PC-9 (cell line): ENCODE measurements around the gene C2orf15. TPM values are rescaled to one million over a fixed set of nuclear protein-coding genes. Genes with fewer than 3 reads are reported as not detected.

Experiments
- BruUV-seq: library from RNA; stranded (reverse); fragments of 400-500 nt; replicated peaks from 2 replicates; lab custom pipeline; 2021; lab: Mats Ljungman, UMichigan
- CTCF ChIA-PET: fragments of 300-600 bp; sonication (Branson Sonifier 250); formaldehyde crosslinking; loops from one replicate; lab custom pipeline; 2022; ENCODE audit warnings: antibody characterized with exemption; lab: Charles Lee
- POLR2A ChIA-PET: fragments of 300-600 bp; sonication (Branson Sonifier 250); formaldehyde crosslinking; loops from one replicate; lab custom pipeline; 2022; ENCODE audit warnings: antibody characterized with exemption; ENCODE audit not compliant: unreplicated experiment; lab: Charles Lee
- DNase-seq, 2 experiments: peaks; one replicate each; pipeline versions ENCODE4 v3.0.0 to v3.0.0-alpha.2; 2015 to 2022; ENCODE audit warnings: mixed read lengths in 1 of 2
- H2AFZ ChIP-seq: fragments of 200-600 bp; sonication (generic); 2 replicates; pipeline ENCODE4 v1.8.1; 2017; ENCODE audit warnings: antibody characterized with exemption
- H3F3A ChIP-seq: fragments of 200-600 bp; sonication (generic); 2 replicates; pipeline ENCODE4 v1.8.1; 2017; ENCODE audit warnings: antibody characterized with exemption, mild to moderate bottlenecking, low read depth; ENCODE audit not compliant: insufficient read depth
- H3K27ac ChIP-seq: fragments of 200-600 bp; sonication (generic); 2 replicates; pipeline ENCODE4 v1.6.1; 2016; ENCODE audit warnings: mixed run types
- H3K27me3 ChIP-seq: fragments of 200-600 bp; sonication (generic); 2 replicates; pipeline ENCODE4 v1.6.1; 2016; ENCODE audit warnings: low read depth, mixed run types; ENCODE audit not compliant: insufficient read depth
- H3K36me3 ChIP-seq: fragments of 200-600 bp; sonication (generic); 2 replicates; pipeline ENCODE4 v1.6.1; 2016; ENCODE audit warnings: low read depth, mixed run types
- H3K4me1 ChIP-seq: fragments of 200-600 bp; sonication (generic); replicated peaks from 2 replicates; pipeline ENCODE4 v1.6.1; 2016; ENCODE audit warnings: mixed run types; ENCODE audit not compliant: insufficient read depth
- H3K4me2 ChIP-seq: fragments of 200-600 bp; sonication (generic); 2 replicates; pipeline ENCODE4 v1.6.1; 2017; ENCODE audit warnings: mixed run types
- H3K4me3 ChIP-seq: fragments of 200-600 bp; sonication (generic); 2 replicates; pipeline ENCODE4 v1.6.1; 2016; ENCODE audit warnings: mixed run types
- H3K79me2 ChIP-seq: fragments of 200-600 bp; sonication (generic); 2 replicates; pipeline ENCODE4 v1.6.1; 2017; ENCODE audit warnings: low read depth, mixed run types
- H3K9me2 ChIP-seq: fragments of 200-600 bp; sonication (generic); 2 replicates; pipeline ENCODE4 v1.8.1; 2017; ENCODE audit warnings: mild to moderate bottlenecking; ENCODE audit not compliant: insufficient read depth
- H3K9me3 ChIP-seq: fragments of 200-600 bp; sonication (generic); 2 replicates; pipeline ENCODE4 v1.8.1; 2016; ENCODE audit warnings: low read depth; ENCODE audit not compliant: insufficient read depth
- H4K20me1 ChIP-seq: fragments of 200-600 bp; sonication (generic); 2 replicates; pipeline ENCODE4 v1.8.1; 2017; ENCODE audit not compliant: insufficient read depth
- CTCF ChIP-seq: fragments of 200-600 bp; sonication (generic); conservative IDR thresholded peaks from 2 replicates; pipeline ENCODE4 v1.6.1; 2017; ENCODE audit warnings: mixed run types, antibody characterized with exemption, mild to moderate bottlenecking, moderate library complexity
- EZH2 ChIP-seq: fragments of 200-600 bp; sonication (generic); IDR thresholded peaks from 2 replicates; pipeline ENCODE4 v1.8.0; 2017; ENCODE audit warnings: antibody characterized with exemption, low read depth
- intact Hi-C: fragments of 100-400 bp; cut with micrococcal nuclease; formaldehyde crosslinking; loops from one replicate; pipeline ENCODE4 v1.10.0; 2022; ENCODE audit not compliant: unreplicated experiment
- total RNA-seq: library from RNA; stranded (reverse); gene quantifications from 2 replicates; pipeline ENCODE4 v1.2.3, GENCODE V29; 2021

The C2orf15 gene
- total RNA-seq, 1 experiment from 2014 or later: 18.0 TPM

GRCh38 chr2:99139003-99139402, 2.5 kb upstream of the C2orf15 start:
- ChIA-PET CTCF (no interaction called here), POLR2A (no interaction called here)
- Histone ChIP-seq H3K4me3 (no peak overlapping the region), H3K4me1 (peaks cover 24% of the 10 kb centered on the region), H3K9me3 (peaks cover 24% of the 10 kb centered on the region), H2AFZ (no peak overlapping the region), H4K20me1 (no peaks in the 10 kb centered on the region), H3K9me2 (no peaks in the 10 kb centered on the region), H3K4me2 (no peak overlapping the region), H3K36me3 (peaks cover 3% of the 10 kb centered on the region; the same call in 1 of the 2 replicates), H3K79me2 (peaks cover 16% of the 10 kb centered on the region; the same call in 1 of the 2 replicates), H3K27me3 (no peaks in the 10 kb centered on the region), H3F3A (peaks cover 18% of the 10 kb centered on the region; the same call in 1 of the 2 replicates), H3K27ac (no peak overlapping the region)
- intact Hi-C loops: no loop called here
- no TSS peak for BruUV-seq
- TF ChIP-seq CTCF (no peak), EZH2 (no peak)
- DNase-seq: no peak

- peak overlapping the region; percentile 86 for H3K4me3 ChIP-seq
- peak overlapping the region; percentile 94 for H2AFZ ChIP-seq
- H3K4me1 ChIP-seq: peaks cover 24% of the 10 kb centered on the region
- H3K79me2 ChIP-seq: peaks cover 16% of the 10 kb centered on the region; the same call in 1 of the 2 replicates
- H3K4me2 ChIP-seq: peak overlapping the region; percentile 96
- ChIA-PET CTCF (no interaction called here), POLR2A (interaction anchor here (0.5 to 1.8 kb wide), 2 partner anchors 15 to 370 kb away, joined by 3 to 6 read pairs; no protein-coding TSS in a partner anchor)
- H3K9me2 ChIP-seq: no peaks in the 10 kb centered on the region
- peaks cover 18% of the 10 kb centered on the region; the same call in 1 of the 2 replicates for H3F3A ChIP-seq
- H3K36me3 ChIP-seq: peaks cover 3% of the 10 kb centered on the region; the same call in 1 of the 2 replicates
- TSS peak; percentile 36 for BruUV-seq
- no peaks in the 10 kb centered on the region for H3K27me3 ChIP-seq
- peak in 1 of 2 experiments; percentile 52 for DNase-seq
- no peaks in the 10 kb centered on the region for H4K20me1 ChIP-seq
- peaks cover 12% of the 10 kb centered on the region; the same call in 1 of the 2 replicates for H3K9me3 ChIP-seq
- intact Hi-C loops: loop anchor here (2.0 kb wide), 1 partner anchor 271 kb away; no protein-coding TSS in a partner anchor
- no peak for TF ChIP-seq CTCF
- TF ChIP-seq EZH2: no peak
- peak overlapping the region; percentile 64; the same call in 1 of the 2 replicates for H3K27ac ChIP-seq
Observed at GRCh38 chr2:99140056-99140859, 1.2 kb upstream of the C2orf15 start.

DNA sequence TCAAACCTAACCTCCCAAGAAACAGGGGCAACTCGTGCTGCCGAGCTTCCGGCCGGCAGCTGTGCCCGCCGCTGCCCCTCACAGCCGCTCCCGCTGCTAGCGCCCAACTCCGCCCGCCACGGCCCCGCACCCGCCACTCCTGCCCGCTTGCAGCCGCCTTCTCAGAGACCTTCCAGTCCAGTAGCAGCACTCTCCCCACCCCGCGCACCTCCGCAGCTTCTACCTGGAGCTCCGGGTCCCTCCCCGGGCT, 722 bp upstream of the C2orf15 start:
- Histone ChIP-seq H3K79me2 (peaks cover 16% of the 10 kb centered on the region; the same call in 1 of the 2 replicates), H3K27me3 (no peaks in the 10 kb centered on the region), H3K4me1 (peaks cover 24% of the 10 kb centered on the region), H3K27ac (peak overlapping the region; percentile 64; the same call in 1 of the 2 replicates), H3K9me2 (no peaks in the 10 kb centered on the region), H2AFZ (peak overlapping the region; percentile 94), H3F3A (peaks cover 18% of the 10 kb centered on the region; the same call in 1 of the 2 replicates), H3K4me2 (peak overlapping the region; percentile 96), H4K20me1 (no peaks in the 10 kb centered on the region), H3K9me3 (peaks cover 12% of the 10 kb centered on the region; the same call in 1 of the 2 replicates), H3K36me3 (peaks cover 3% of the 10 kb centered on the region; the same call in 1 of the 2 replicates), H3K4me3 (peak overlapping the region; percentile 86)
- BruUV-seq: no TSS peak
- TF ChIP-seq EZH2 (no peak), CTCF (no peak)
- ChIA-PET POLR2A (interaction anchor here (0.5 to 1.8 kb wide), 8 partner anchors 15 to 1423 kb away, joined by 3 to 8 read pairs (median 4); partner anchors contain the start of gene PDCL3), CTCF (interaction anchor here (0.7 to 1.2 kb wide), 2 partner anchors 15 to 195 kb away, joined by 3 to 4 read pairs; no protein-coding TSS in a partner anchor)
- DNase-seq: no peak
- intact Hi-C loops: loop anchor here (1.0 to 2.0 kb wide), 4 partner anchors 14 to 272 kb away; partner anchors contain the start of genes LIPT1, MITD1, MRPL30 and TSGA10
